K562 (cell line): ENCODE results near the gene CTBS. TPM values are rescaled to one million over a fixed set of nuclear protein-coding genes. Genes with fewer than 3 reads are reported as not detected.

Experiments used
- ATF1 ChIP-seq, 2 experiments: fragments of 450-650 bp in 1 of 2; IDR thresholded peaks; 2 replicates each; pipeline ENCODE4 v1.6.1; 2016; ENCODE audit warnings: missing compliant biosample characterization in 1 of 2, missing genetic modification characterization in 1 of 2
- CBX5 ChIP-seq: IDR thresholded peaks from 2 replicates; pipeline ENCODE4 v1.6.1; 2014; ENCODE audit warnings: low read depth, borderline replicate concordance
- CEBPB ChIP-seq: fragments of 450-650 bp; IDR thresholded peaks from 2 replicates; pipeline ENCODE4 v1.6.1; 2016; ENCODE audit warnings: missing genetic modification characterization, missing compliant biosample characterization
- FUS ChIP-seq: fragments of 200-400 bp; formaldehyde crosslinking; optimal IDR thresholded peaks from 2 replicates; pipeline ENCODE3; 2017; ENCODE audit warnings: low read depth, low read length
- KAT8 ChIP-seq: fragments of 450-650 bp; IDR thresholded peaks from 2 replicates; pipeline ENCODE4 v1.6.1; 2016; ENCODE audit warnings: low read depth, mild to moderate bottlenecking
- NFIX ChIP-seq: fragments of 250-450 bp; sonication (Bioruptor Pico); IDR thresholded peaks from 2 replicates; pipeline ENCODE4 v1.4.0; 2020; ENCODE audit warnings: low read depth, mild to moderate bottlenecking, moderate library complexity
- PBX2 ChIP-seq, 2 experiments: IDR thresholded peaks in 1 of 2; conservative IDR thresholded peaks in 1 of 2; 2 replicates each; pipeline ENCODE4 v1.6.1; 2016; ENCODE audit warnings: low read depth in 2 of 2, mild to moderate bottlenecking in 1 of 2, missing compliant biosample characterization in 1 of 2, missing genetic modification characterization in 1 of 2, moderate library complexity in 1 of 2
- POLR2AphosphoS2 ChIP-seq: IDR thresholded peaks from 2 replicates; pipeline ENCODE4 v1.6.1; 2012; ENCODE audit warnings: low read length, improper control_type of control experiment
- PTRF ChIP-seq: fragments of 450-650 bp; IDR thresholded peaks from 2 replicates; pipeline ENCODE4 v1.6.1; 2016; ENCODE audit warnings: mild to moderate bottlenecking, missing genetic modification characterization, missing compliant biosample characterization
- RREB1 ChIP-seq: fragments of 250-450 bp; sonication (Bioruptor Pico); IDR thresholded peaks from 2 replicates; pipeline ENCODE4 v1.4.0; 2020
- SIRT6 ChIP-seq: IDR thresholded peaks from one replicate; pipeline ENCODE4 v1.6.1; 2012; ENCODE audit warnings: low read depth, mild to moderate bottlenecking, control low read depth, inconsistent platforms, low read length, moderate library complexity
- SP2 ChIP-seq: IDR thresholded peaks from 2 replicates; pipeline ENCODE4 v1.6.1; 2011; ENCODE audit warnings: mild to moderate bottlenecking, low read depth, low read length, moderate library complexity; ENCODE audit not compliant: poor library complexity, severe bottlenecking; ENCODE audit errors: extremely low read depth
- USF1 ChIP-seq: sonication (generic); formaldehyde crosslinking; IDR thresholded peaks from 2 replicates; pipeline ENCODE4 v1.9.0; 2022; ENCODE audit warnings: mild to moderate bottlenecking, missing genetic modification reagents
- ZBTB2 ChIP-seq: fragments of 450-650 bp; IDR thresholded peaks from 2 replicates; pipeline ENCODE4 v1.6.1; 2016; ENCODE audit warnings: antibody characterized with exemption
- ZNF134 ChIP-seq: fragments of 250-450 bp; sonication (Bioruptor Pico); conservative IDR thresholded peaks from 2 replicates; pipeline ENCODE4 v1.4.0; 2020
- ZNF24 ChIP-seq: fragments of 450-650 bp; IDR thresholded peaks from 2 replicates; pipeline ENCODE4 v1.6.1; 2016
- polyA plus RNA-seq, 8 experiments: library from polyadenylated mRNA; depleted of rRNA in 4 of 8; stranded (reverse) in 5 of 8; unstranded in 3 of 8; fragments of >200 nt; fragmentation: Nextera tagmentation in 2 of 8; fragmentation: Illumina TruSeq in 1 of 8; extraction: Ambion mirVana in 2 of 8; extraction: Trizol in 1 of 8; gene quantifications; 2 replicates each; pipeline versions ENCODE4 v1.2.1 to v1.2.3, GENCODE V29; 2011 to 2014; ENCODE audit warnings: inconsistent platforms in 1 of 8, missing spikeins in 1 of 8
- total RNA-seq, 7 experiments: library from RNA; depleted of rRNA in 6 of 7; stranded (reverse); fragments of >200 nt in 6 of 7; fragmentation: Illumina TruSeq in 2 of 7; extraction: Trizol in 2 of 7; gene quantifications; 2 replicates each; pipeline versions ENCODE4 v1.2.1 to v1.2.3, GENCODE V29; 2011 to 2021; ENCODE audit warnings: low replicate concordance in 1 of 7

The CTBS gene
- total and polyA plus RNA-seq, 9 of the 15 experiments (the other 6 are each of a cell fraction or from before 2014, with no cell fraction given): 3.0 to 19.8 (median 9.9) TPM

- TF ChIP-seq PBX2 (CRISPR knock-in tag; IDR thresholded peaks at IDR 0.05; ENCODE audit: low read depth): no peak
- no peak for TF ChIP-seq PBX2 (tag; conservative IDR thresholded peaks at IDR 0.05; ENCODE audit: low read depth)
- TF ChIP-seq SIRT6: no peak
- peak; percentile 60; the same call in 1 of the 2 replicates for TF ChIP-seq POLR2AphosphoS2
- TF ChIP-seq ZNF134 (CRISPR knock-in tag): no peak
- no peak for TF ChIP-seq USF1
- TF ChIP-seq KAT8: no peak
- no peak; the same call in 1 of the 2 replicates for TF ChIP-seq ATF1 (CRISPR knock-in tag; IDR thresholded peaks at IDR 0.05)
- TF ChIP-seq ATF1 (tag; IDR thresholded peaks at IDR 0.05): peak; percentile 69; the same call in 1 of the 2 replicates
- TF ChIP-seq FUS: no peak
- TF ChIP-seq NFIX: no peak
- 0 out of 2 replicates have a peak, but pooled peaks have one; percentile 64 for TF ChIP-seq RREB1
- no peak for TF ChIP-seq ZBTB2
- peak; percentile 98 for TF ChIP-seq ZNF24
- TF ChIP-seq CEBPB (tag): peak; percentile 68; the same call in 1 of the 2 replicates
- TF ChIP-seq SP2: no peak
- TF ChIP-seq CBX5: 0 out of 2 replicates have a peak, but pooled peaks have one; percentile 11
- TF ChIP-seq PTRF (tag): 0 out of 2 replicates have a peak, but pooled peaks have one; percentile 38
Observed at GRCh38 chr1:84573967-84574842, at the start of gene CTBS (continued).
